CD4-positive, alpha-beta T cell treated with Interleukin-15 for 1 hour (primary cell): ENCODE measurements around the gene PPFIBP2.
A peak's percentile ranks its signal among the peaks of the same experiment; 100 is the strongest.

Experiments used
- DNase-seq: peaks from one replicate; pipeline ENCODE4 v3.0.0-alpha.2; 2020

PPFIBP2 gene

GRCh38 chr11:7579361-7579791 is 65.6 kb downstream of the PPFIBP2 start:
- no peak for DNase-seq

- no peak for DNase-seq
Measured at GRCh38 chr11:7581021-7581590, 67.3 kb downstream of the PPFIBP2 start.

GRCh38 chr11:7582338-7582985 is 68.7 kb downstream of the PPFIBP2 start:
- no peak for DNase-seq

GRCh38 chr11:7583248-7583647 is 69.4 kb downstream of the PPFIBP2 start:
- no peak for DNase-seq

GRCh38 chr11:7584910-7585309 is 71.1 kb downstream of the PPFIBP2 start:
- DNase-seq = no peak

- no peak for DNase-seq
Measured at GRCh38 chr11:7585816-7586215, 72.0 kb downstream of the PPFIBP2 start.

- no peak for DNase-seq
Measured at GRCh38 chr11:7586376-7586775, 72.6 kb downstream of the PPFIBP2 start.

GRCh38 chr11:7587712-7588111 is 73.9 kb downstream of the PPFIBP2 start:
- no peak for DNase-seq

- no peak for DNase-seq
Measured at GRCh38 chr11:7589861-7590260, 76.1 kb downstream of the PPFIBP2 start.

- DNase-seq = no peak
Measured at GRCh38 chr11:7590529-7590928, 76.7 kb downstream of the PPFIBP2 start.

GRCh38 chr11:7591107-7591894 is 77.5 kb downstream of the PPFIBP2 start:
- no peak for DNase-seq

- no peak for DNase-seq
Measured at GRCh38 chr11:7591987-7592386, 78.2 kb downstream of the PPFIBP2 start.

- peak; percentile 51 for DNase-seq
Measured at GRCh38 chr11:7592711-7593110, 78.9 kb downstream of the PPFIBP2 start.

- DNase-seq = no peak
Measured at GRCh38 chr11:7593481-7593880, 79.7 kb downstream of the PPFIBP2 start.

- no peak for DNase-seq
Measured at GRCh38 chr11:7595016-7595866, 81.4 kb downstream of the PPFIBP2 start.

- no peak for DNase-seq
Measured at GRCh38 chr11:7595951-7596350, 82.2 kb downstream of the PPFIBP2 start.

GRCh38 chr11:7596975-7597391 is 83.2 kb downstream of the PPFIBP2 start:
- DNase-seq = no peak

GRCh38 chr11:7597620-7598019 is 83.8 kb downstream of the PPFIBP2 start:
- no peak for DNase-seq

GRCh38 chr11:7599209-7599608 is 85.4 kb downstream of the PPFIBP2 start:
- DNase-seq = no peak

- DNase-seq = no peak
Measured at GRCh38 chr11:7600205-7600775, 86.5 kb downstream of the PPFIBP2 start.

GRCh38 chr11:7603031-7603781 is 89.4 kb downstream of the PPFIBP2 start:
- DNase-seq = no peak
